HG03060 (cell line): ENCODE data around the gene ERCC4.

ENCODE experiments used
- ATAC-seq: cut with Tn5 transposase; IDR thresholded peaks from one replicate; pipeline ENCODE4 v1.9.1; 2021; ENCODE audit warnings: low read depth, moderate number of reproducible peaks; ENCODE audit not compliant: unreplicated experiment

Gene ERCC4

DNA sequence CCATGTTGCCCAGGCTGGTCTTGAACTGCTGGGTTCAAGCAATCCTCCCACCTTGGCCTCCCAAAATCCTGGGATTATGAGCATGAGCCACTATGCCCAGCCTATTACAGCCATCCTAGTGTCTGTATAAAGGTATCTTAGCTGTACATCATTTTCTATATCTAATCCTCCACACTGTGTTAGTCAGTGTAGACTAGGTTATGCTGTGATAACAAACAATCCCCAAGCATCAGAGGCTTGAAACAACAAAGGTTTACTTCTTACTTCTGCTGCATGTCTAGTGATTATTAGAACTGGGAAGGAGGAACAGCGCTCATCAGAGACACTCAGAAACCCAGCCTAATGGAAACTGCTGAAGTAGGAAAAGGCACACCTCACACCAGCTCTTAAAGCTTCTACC is 68.1 kb downstream of the ERCC4 start:
- no peak for ATAC-seq

DNA sequence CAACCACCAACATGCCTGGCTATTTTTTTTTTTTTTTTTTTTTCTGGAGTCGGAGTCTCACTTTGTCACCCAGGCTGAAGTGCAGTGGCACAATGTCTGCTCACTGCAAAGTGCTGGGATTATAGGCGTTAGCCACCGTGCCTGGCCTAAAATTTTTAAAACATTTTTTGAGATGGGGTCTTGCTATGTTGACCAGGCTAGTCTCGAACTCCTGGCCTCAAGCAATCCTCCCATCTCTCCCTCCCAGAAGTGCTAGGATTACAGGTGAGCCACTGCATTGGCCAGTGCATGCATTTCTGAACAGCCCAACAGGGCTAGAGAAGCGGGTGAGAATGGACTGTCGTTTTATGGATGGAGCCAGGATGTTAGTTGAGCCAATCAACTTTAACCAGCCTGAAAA is 72.4 kb downstream of the ERCC4 start:
- ATAC-seq = no peak

DNA sequence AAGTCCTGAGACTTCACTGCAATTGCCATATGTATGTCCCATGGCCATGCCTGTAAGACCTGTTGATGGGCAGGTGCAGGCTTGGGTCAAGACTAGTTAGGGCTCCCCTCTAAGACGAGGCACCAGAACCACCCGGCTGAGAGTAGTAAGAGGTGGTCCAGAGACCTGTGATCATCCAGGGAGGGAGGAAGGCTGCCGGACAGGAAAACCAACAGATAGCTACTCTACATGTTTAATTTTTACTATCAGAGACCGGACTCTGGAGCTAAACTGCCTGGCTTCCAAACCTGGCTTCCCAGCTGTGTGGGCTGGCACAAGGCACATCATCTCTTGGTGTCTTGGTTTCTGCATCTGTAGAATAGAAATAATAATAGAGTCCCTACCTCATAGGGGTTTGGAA is 73.0 kb downstream of the ERCC4 start:
- no peak for ATAC-seq

DNA sequence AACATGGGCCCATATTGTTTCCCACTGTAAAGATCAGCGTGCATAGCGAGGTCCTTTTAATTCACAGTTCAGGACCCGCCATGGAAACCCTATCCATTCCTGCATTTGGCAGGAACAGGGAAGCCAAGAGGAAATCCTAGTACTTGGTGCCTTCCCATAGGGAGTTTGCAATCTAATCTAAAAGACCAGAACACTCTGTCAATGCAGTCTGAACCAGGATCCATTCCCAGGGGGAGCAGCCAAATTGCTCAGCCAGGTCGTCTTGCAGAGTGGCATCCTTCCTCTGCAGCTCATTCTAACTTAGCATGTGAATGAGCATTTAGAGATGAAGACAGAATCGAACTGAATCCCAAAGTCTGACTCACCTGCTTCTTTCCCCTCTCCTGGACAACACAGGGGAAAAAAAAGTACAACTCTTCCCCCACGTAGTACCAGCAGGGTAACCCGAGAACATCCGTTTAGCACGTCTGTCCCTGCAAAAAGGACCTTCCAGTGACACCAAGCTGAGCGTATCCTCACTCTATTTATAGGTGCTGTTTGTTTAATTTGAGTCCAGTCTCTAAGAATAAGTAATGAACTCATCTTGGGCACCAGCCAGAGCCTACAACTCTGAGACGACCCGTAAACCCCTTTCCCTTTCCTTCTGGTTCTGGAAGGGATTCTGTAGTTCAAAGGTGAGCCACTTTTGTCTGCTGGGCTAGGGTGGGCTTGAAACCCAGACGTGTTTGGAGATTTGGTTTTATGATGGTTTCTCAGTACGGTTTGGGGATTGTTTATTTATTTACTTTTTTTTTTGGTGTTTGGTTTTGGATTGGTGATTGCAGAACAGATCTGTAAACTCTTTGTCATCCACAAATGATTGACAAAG is 74.5 kb downstream of the ERCC4 start:
- ATAC-seq = no peak

DNA sequence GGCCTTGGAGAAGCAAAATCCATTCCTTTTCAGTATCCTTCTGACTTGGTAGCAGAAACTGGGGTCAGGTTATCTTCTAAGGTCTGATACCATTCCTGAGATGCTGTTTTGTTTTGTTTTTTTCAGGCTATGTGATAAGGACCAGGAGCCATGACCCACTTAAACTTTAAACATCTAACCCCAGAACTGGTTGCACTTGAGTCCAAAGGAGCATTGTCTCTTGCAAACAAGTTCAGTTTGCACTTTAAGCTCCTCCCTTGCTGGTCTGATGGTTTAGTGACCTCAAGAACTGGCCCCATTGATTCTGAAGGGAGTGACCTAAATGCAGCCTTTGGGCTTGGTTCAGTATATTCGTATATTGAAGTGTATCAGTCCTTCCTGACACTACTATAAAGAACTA is 75.2 kb downstream of the ERCC4 start:
- no peak for ATAC-seq

DNA sequence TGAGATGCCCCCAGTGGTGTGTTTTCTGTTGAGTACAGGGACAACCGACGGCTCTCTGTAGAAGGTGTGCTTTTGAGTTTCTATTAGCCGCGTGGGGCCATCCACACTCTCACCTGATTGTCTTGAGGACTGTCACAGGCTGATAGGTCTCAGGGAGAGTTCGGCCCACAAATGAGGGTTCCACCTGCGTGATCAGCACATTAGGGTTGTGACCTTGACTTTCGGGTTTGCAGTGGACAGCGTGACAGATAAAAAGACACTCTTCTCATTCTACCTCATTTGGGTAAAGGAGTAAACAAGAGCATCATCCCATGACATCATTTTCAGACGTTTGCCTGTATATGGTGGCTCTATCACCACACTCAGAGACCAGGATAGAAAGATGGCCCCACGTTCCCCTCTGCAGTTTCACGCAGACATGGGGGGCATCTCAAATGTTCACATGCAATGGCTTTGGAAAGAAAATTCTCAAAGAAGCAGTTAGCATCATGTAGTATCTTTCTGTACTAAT is 76.9 kb downstream of the ERCC4 start:
- no peak for ATAC-seq

DNA sequence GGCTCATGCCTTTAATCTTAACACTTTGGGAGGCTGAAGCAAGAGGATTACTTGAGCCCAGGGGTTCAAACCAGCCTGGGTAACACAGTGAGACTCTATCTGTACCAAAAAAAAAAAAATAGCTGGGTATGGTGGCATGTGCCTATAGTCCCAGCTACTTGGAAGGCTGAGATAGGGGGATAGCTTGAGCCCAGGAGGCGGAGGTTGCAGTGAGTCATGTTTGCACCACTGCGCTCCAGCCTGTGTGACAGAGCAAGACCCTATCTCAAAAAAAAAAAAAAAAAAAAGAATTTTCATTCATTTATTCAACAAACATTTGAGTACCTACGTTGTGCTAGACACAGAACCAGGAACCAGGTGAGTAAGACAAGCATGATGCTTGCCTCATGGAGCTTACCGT is 77.6 kb downstream of the ERCC4 start:
- ATAC-seq = no peak

DNA sequence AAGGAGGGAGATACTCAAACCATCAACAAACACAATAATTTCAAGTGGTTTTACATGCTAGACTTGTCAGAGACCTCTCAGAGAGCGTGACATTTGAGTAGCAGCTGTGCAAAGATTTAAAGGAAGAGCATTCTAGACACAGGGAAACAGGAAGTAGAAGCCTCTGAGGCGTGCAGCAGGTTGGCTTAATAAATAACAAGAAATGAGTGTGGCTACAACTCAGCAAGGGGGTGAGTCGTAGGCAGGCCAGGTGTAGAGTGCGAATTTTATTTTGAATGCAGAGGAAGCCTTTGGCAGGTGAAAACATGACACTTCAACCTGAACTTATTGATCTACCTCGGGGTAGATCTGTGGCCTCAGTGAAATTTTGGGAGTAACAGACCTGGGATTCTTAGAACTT is 78.0 kb downstream of the ERCC4 start:
- ATAC-seq = peak; percentile 85

DNA sequence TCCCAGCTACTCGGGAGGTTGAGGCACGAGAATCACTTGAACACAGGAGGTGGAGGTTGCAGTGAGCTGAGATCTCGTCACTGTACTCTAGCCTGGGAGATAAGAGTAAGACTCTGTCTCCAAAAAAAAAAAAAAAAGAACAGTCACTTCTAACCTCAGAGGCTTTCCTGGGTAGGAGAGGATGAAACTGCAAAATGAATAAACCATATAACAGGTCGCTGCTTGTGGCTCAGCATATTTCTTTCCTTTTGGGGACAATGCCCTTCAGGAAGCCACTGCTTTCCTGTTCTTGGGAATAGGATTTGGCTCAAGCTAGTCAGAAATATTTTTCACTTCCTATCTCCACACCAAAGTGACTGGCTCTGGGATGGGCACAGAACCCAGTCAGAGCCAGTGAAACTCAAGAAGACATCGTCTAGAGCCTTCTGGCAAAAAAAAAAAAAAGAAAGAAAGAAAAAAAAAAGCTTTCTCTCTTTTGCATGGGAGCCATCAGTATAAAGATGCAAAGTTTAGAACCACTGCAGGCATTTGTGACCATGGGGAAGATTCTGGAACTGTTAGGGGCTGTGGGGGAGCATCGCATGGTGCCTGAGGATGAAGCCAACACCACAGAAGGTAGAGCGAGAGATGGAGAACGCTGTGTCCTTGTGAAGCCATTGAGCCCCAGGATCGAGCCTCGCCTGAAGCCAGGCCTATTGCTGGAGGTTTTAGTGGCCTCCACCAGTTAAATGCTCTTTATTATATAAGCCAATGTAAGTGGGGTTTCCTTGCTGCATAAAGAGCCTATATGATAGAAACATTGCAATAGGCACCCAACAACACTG is 79.3 kb downstream of the ERCC4 start:
- no peak for ATAC-seq

DNA sequence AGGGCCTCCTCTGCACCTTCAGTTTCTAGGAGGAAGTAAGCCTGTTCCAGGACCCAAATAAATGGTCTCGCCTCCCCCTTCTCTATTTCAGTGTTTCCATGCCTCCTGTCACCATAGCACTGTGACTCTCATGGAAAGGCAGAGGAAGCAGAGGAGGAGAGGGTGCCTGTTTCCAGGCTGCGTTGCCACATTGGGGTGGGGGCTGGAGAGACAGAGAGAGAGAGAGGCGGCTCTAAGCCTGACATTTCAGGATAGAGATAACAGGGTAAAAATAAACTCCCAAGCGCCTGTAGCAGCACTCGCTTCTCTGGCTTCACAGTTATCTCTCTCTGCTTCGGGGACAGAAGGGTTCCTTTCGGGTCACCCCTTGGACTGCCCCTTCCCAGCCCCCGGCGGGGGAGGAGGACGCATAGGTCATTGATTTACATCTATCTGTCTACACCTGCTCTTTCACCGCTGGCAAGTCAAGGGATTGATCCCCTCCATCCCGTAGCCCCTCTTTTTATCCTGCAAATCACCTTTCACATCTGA is 80.0 kb downstream of the ERCC4 start:
- no peak for ATAC-seq

DNA sequence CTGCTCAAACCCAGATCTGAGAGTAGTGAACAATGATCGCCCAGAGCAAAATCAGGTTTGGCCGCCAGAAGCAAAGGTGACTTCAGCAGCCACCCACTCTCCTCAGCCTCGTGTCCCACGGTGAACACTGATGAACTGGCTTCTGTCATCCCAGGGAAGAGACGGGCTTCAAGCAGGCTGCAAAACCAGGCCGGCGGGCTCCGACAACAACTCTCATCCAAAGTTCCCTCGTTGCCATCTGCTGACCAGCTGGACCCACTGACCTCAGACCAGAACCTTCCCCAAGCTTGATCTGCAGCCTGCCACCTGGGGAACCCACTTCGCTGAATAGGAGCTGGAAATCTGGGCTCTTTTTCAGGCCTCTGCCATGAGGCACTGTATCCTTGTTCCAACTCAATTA is 81.6 kb downstream of the ERCC4 start:
- no peak for ATAC-seq
